GM10266 (cell line): ENCODE measurements around the gene AIP.

Experiments used
- DNase-seq: peaks from one replicate; pipeline ENCODE4 v3.0.0; 2012; ENCODE audit errors: extremely low spot score
- CTCF ChIP-seq: IDR thresholded peaks from 2 replicates; pipeline ENCODE4 v1.5.1; 2012; ENCODE audit warnings: mild to moderate bottlenecking, low read depth; ENCODE audit not compliant: control insufficient read depth, insufficient read depth; ENCODE audit errors: missing control alignments

Gene AIP

DNA sequence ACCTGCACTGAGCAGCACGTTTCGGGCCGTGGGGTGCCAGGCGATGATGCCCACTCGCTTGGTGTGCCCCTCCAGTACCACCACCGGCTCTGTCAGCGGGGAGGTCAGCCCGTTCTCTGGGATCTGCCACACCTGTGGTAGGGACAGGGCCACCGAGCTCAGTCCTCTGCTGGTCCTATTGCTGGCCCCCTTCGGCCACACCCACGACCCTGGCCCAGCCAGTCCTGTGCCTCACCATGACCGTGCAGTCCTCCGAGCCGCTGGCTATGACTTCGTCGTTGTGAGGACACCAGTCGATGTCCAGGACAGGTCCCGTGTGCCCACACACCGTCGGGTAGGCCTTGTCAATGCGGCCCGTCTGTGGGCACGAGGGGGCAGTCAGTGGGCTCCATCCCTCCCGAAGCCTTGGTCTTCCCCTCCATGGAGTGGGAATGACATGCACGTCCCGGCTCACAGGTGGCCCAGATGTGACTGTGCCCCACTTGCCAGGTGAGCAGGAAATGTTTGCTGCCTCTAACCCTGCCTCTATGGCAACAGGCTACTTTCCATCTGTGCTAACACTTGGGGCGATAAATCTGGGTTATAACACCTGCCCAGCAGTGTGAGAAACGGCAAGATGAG is 41.0 kb upstream of the AIP start:
- DNase-seq = no peak
- no peak for TF ChIP-seq CTCF

- no peak for TF ChIP-seq CTCF
- no peak for DNase-seq
Observed at GRCh38 chr11:67442504-67443404, 40.1 kb upstream of the AIP start.

GRCh38 chr11:67445515-67445914 is 37.3 kb upstream of the AIP start:
- no peak for TF ChIP-seq CTCF

GRCh38 chr11:67448220-67448609 is 34.6 kb upstream of the AIP start:
- no peak for DNase-seq
- TF ChIP-seq CTCF = no peak

More at GRCh38 chr11:67445515-67445914, 37.3 kb upstream of the AIP start:
- DNase-seq = no peak

GRCh38 chr11:67449116-67449844 is 33.5 kb upstream of the AIP start:
- no peak for DNase-seq
- no peak for TF ChIP-seq CTCF

DNA sequence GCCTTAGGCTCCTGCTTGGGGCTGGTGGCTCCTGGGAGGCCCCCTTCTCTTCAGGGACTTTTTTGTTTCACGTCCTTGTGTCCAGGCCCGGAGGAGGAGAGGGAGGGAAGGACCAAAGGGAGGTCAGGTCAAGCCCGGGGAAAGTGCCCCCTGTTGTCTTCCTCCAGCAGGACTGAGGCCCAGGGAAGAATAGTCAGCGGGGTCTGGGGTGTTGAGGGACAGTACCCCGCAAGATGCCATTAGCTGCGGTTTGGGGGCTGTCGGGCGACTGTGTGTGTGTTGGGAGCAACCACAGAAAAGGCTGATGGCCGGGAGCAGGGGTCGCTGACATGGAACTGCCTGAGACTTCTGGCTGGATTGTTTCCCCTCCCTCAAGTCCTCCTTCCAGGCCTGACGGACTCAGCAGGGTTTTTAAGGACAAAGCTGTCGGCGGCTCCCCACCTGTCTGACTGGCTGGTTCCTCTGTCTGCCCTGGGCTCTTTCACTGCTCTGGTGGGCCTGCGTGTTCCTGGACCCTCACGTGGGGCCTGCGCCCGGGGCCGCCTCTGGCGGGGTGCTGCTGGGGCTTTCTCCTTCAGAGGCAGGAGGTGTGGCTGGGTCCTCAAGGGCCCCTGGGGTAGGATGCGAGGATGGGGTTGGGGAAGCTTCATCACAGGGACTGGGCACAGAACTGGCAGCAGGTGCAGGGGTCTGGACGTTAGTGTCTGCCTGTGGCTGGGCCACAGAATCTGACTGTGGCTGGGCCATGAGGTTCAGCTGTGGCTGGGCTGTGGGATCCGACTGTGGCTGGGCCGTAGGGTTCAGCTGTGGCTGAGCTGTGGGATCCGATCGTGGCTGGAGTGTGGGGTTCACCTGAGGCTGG is 31.8 kb upstream of the AIP start:
- no peak for TF ChIP-seq CTCF
- no peak for DNase-seq
